ENCODE measurements around the gene KRT75. TPM values are rescaled to one million over a fixed set of nuclear protein-coding genes. Genes with fewer than 3 reads are reported as not detected.

The KRT75 gene
- total RNA-seq, 4 donors from 2014 or later, result not detected

- no peak for TF ChIP-seq CTCF (IDR thresholded peaks at IDR 0.05)
- DNase-seq (ENCODE audit: low spot score) (no peak), ATAC-seq (ENCODE audit: low FRiP score) (no peak)
These were observed 50.8 kb downstream of the KRT75 start for GRCh38 chr12:52383331-52383730.

- DNase-seq (ENCODE audit: low spot score) (no peak), ATAC-seq (ENCODE audit: low FRiP score) (no peak)
- TF ChIP-seq CTCF (IDR thresholded peaks at IDR 0.05), result no peak
These were observed 51.3 kb downstream of the KRT75 start for GRCh38 chr12:52382854-52383253.

GRCh38 chr12:52381206-52381605 is 53.0 kb downstream of the KRT75 start:
- ATAC-seq (ENCODE audit: low FRiP score), result no peak
- TF ChIP-seq CTCF (IDR thresholded peaks at IDR 0.05), result no peak
- DNase-seq (ENCODE audit: low spot score), result no peak

- ATAC-seq (ENCODE audit: low FRiP score) (no peak), DNase-seq (ENCODE audit: low spot score) (no peak)
These were observed 53.9 kb downstream of the KRT75 start for GRCh38 chr12:52380271-52380694.

GRCh38 chr12:52379536-52379935 is 54.6 kb downstream of the KRT75 start:
- DNase-seq (ENCODE audit: low spot score), result no peak
- TF ChIP-seq CTCF (IDR thresholded peaks at IDR 0.05), result no peak
- ATAC-seq (ENCODE audit: low FRiP score), result no peak

More at GRCh38 chr12:52380271-52380694, 53.9 kb downstream of the KRT75 start:
- TF ChIP-seq CTCF (IDR thresholded peaks at IDR 0.05), result no peak

- no peak for ATAC-seq (ENCODE audit: low FRiP score)
- no peak for DNase-seq (ENCODE audit: low spot score)
- no peak for TF ChIP-seq CTCF (IDR thresholded peaks at IDR 0.05)
These were observed 56.1 kb downstream of the KRT75 start for GRCh38 chr12:52378091-52378490.

- no peak for TF ChIP-seq CTCF (IDR thresholded peaks at IDR 0.05)
- ATAC-seq (ENCODE audit: low FRiP score), result no peak
- DNase-seq (ENCODE audit: low spot score), result no peak
These were observed 56.9 kb downstream of the KRT75 start for GRCh38 chr12:52377266-52377665.

Other genes starting within 250 kb of the KRT75 start
- gene KRT80, start 242.4 kb downstream of the KRT75 start, total RNA-seq, result 1 to 10 TPM in 1 of 4 donors, under 1 TPM in 2, not detected in 1; 0.37 to 5.5 (median 0.75) TPM
- 100 to 1,000 TPM in 3 of 4 donors, 1 to 10 TPM in 1; 2.5 to 248 (median 111) TPM for gene KRT7, start 201.1 kb downstream of the KRT75 start, total RNA-seq
- gene KRT86, start 159.7 kb downstream of the KRT75 start, total RNA-seq, result under 1 TPM in 1 of 4 donors, not detected in 3; 0.37 TPM
- gene KRT81, start 142.8 kb downstream of the KRT75 start, total RNA-seq, result not detected
- not detected for gene KRT83, start 113.0 kb downstream of the KRT75 start, total RNA-seq
- not detected for gene KRT85, start 66.9 kb downstream of the KRT75 start, total RNA-seq
- gene KRT84, start 48.7 kb downstream of the KRT75 start, total RNA-seq, result not detected
- gene KRT82, start 28.0 kb downstream of the KRT75 start, total RNA-seq, result not detected
- under 1 TPM in 2 of 4 donors, not detected in 2; 0.24 to 0.46 TPM for gene KRT6B, start 17.8 kb upstream of the KRT75 start, total RNA-seq
- not detected for gene KRT6C, start 39.4 kb upstream of the KRT75 start, total RNA-seq
- gene KRT6A, start 58.9 kb upstream of the KRT75 start, total RNA-seq, result 10 to 100 TPM in 2 of 4 donors, 1 to 10 TPM in 2; 3.3 to 40.7 (median 8.4) TPM
- 10 to 100 TPM in 3 of 4 donors, 1 to 10 TPM in 1; 3.6 to 59.0 (median 14.4) TPM for gene KRT5, start 86.0 kb upstream of the KRT75 start, total RNA-seq
- gene KRT71, start 118.8 kb upstream of the KRT75 start, total RNA-seq, result not detected
- gene KRT74, start 139.5 kb upstream of the KRT75 start, total RNA-seq, result not detected
- gene KRT72, start 167.1 kb upstream of the KRT75 start, total RNA-seq, result under 1 TPM in 1 of 4 donors, not detected in 3; 0.31 TPM
- not detected for gene KRT73, start 184.2 kb upstream of the KRT75 start, total RNA-seq
- not detected for gene KRT2, start 217.8 kb upstream of the KRT75 start, total RNA-seq
- gene KRT1, start 246.0 kb upstream of the KRT75 start, total RNA-seq, result under 1 TPM in 1 of 4 donors, not detected in 3; 0.47 TPM